HepG2 (cell line): ENCODE measurements around the gene TXNRD2. TPM values are rescaled to one million over a fixed set of nuclear protein-coding genes. Genes with fewer than 3 reads are reported as not detected.

ENCODE experiments used
- ATAC-seq: fragments of 200-7000 bp; cut with Tn5 transposase; 3 replicates; pipeline ENCODE4 v1.9.1; 2020; ENCODE audit warnings: mild to moderate bottlenecking, moderate library complexity
- BruUV-seq: library from RNA; stranded (reverse); fragments of 400-500 nt; replicated peaks from 2 replicates; lab custom pipeline; 2021; lab: Mats Ljungman, UMichigan
- CTCF ChIA-PET: fragments of 300-600 bp; formaldehyde crosslinking; extraction: SDS; loops from one replicate; lab custom pipeline; 2021; ENCODE audit warnings: low total read pairs, inconsistent platforms, low intra/inter-chr PET ratio; lab: Yijun Ruan, JAX
- POLR2A ChIA-PET: fragments of 350-600 bp; sonication (Branson Sonifier 250); formaldehyde crosslinking; loops from one replicate; lab custom pipeline; 2020; ENCODE audit warnings: antibody characterized with exemption, inconsistent platforms; lab: Yijun Ruan, JAX
- DNase-seq: peaks from one replicate; pipeline ENCODE4 v3.0.0-alpha.2; 2015; ENCODE audit warnings: low spot score
- FAIRE-seq: peaks from 3 replicates; lab custom pipeline; 2011; peaks lifted over from hg19 to GRCh38; lab: Jason Lieb, UNC
- H2AFZ ChIP-seq: one replicate; pipeline ENCODE4 v1.6.1; 2011; ENCODE audit warnings: low read length, inconsistent platforms
- H3K27ac ChIP-seq: fragments of 300-600 bp; 3 replicates; pipeline ENCODE4 v1.8.0; 2011; ENCODE audit warnings: mixed run types, mild to moderate bottlenecking, mixed read lengths, low read length, inconsistent platforms; ENCODE audit not compliant: insufficient read depth; ENCODE audit errors: extremely low read length
- H3K27me3 ChIP-seq, 2 experiments: fragments of 200-600 bp in 1 of 2; 2 replicates in 1 of 2; 3 replicates in 1 of 2; pipeline versions ENCODE4 v1.6.0 to v1.8.0; 2011; ENCODE audit warnings: low read length in 2 of 2, mild to moderate bottlenecking in 2 of 2, moderate library complexity in 2 of 2, inconsistent platforms in 1 of 2; ENCODE audit not compliant: insufficient read depth in 2 of 2, control insufficient read depth in 1 of 2
- H3K36me3 ChIP-seq, 2 experiments: fragments of 200-600 bp in 1 of 2; replicated peaks in 1 of 2; 2 replicates in 1 of 2; 3 replicates in 1 of 2; pipeline versions ENCODE4 v1.5.1 to v1.8.0; 2011; ENCODE audit warnings: low read length in 2 of 2, inconsistent platforms in 1 of 2; ENCODE audit not compliant: insufficient read depth in 2 of 2, control insufficient read depth in 1 of 2
- H3K4me1 ChIP-seq: 2 replicates; pipeline ENCODE4 v1.5.1; 2012; ENCODE audit warnings: low read length, inconsistent platforms; ENCODE audit not compliant: insufficient read depth
- H3K4me2 ChIP-seq: 2 replicates; pipeline ENCODE4 v1.6.0; 2011; ENCODE audit warnings: low read depth, low read length, inconsistent platforms
- H3K4me3 ChIP-seq, 3 experiments: fragments of 200-600 bp in 1 of 3; sonication (generic), shearing (Covaris generic) in 1 of 3; replicated peaks in 1 of 3; 2 replicates each; pipeline ENCODE4 v1.5.1; 2011 to 2016; ENCODE audit warnings: low read length in 3 of 3, inconsistent platforms in 2 of 3, low read depth in 2 of 3, mild to moderate bottlenecking in 2 of 3, control low read depth in 1 of 3, mixed read lengths in 1 of 3; ENCODE audit not compliant: insufficient read depth in 1 of 3
- H3K79me2 ChIP-seq: one replicate; pipeline ENCODE4 v1.6.1; 2011; ENCODE audit warnings: low read length, inconsistent platforms; ENCODE audit not compliant: insufficient read depth
- H3K9ac ChIP-seq: 2 replicates; pipeline ENCODE4 v1.6.0; 2011; ENCODE audit warnings: mild to moderate bottlenecking, low read depth, low read length, inconsistent platforms; ENCODE audit not compliant: insufficient read depth
- H3K9me3 ChIP-seq: 2 replicates; pipeline ENCODE4 v1.5.1; 2012; ENCODE audit warnings: mild to moderate bottlenecking, low read length
- H4K20me1 ChIP-seq: 2 replicates; pipeline ENCODE4 v1.6.0; 2011; ENCODE audit warnings: inconsistent platforms, mild to moderate bottlenecking, low read length, moderate library complexity; ENCODE audit not compliant: insufficient read depth
- ATF7-NPFF ChIP-seq: sonication (generic); formaldehyde crosslinking; IDR thresholded peaks from 2 replicates; pipeline ENCODE4 v1.8.1; 2023; ENCODE audit warnings: mild to moderate bottlenecking, low read depth, missing genetic modification reagents, moderate library complexity
- DMAP1 ChIP-seq: IDR thresholded peaks from 2 replicates; pipeline ENCODE4 v1.6.1; 2016
- GPN1 ChIP-seq: sonication (generic); formaldehyde crosslinking; IDR thresholded peaks from 2 replicates; pipeline ENCODE4 v1.5.1; 2020; ENCODE audit warnings: missing genetic modification reagents, borderline replicate concordance
- KDM3A ChIP-seq: IDR thresholded peaks from 2 replicates; pipeline ENCODE4 v1.6.1; 2018; ENCODE audit warnings: low read depth, missing compliant biosample characterization
- PBX3 ChIP-seq: sonication (generic); formaldehyde crosslinking; IDR thresholded peaks from 2 replicates; pipeline ENCODE4 v1.8.1; 2023; ENCODE audit warnings: missing genetic modification reagents, inconsistent platforms, borderline replicate concordance
- PITX1 ChIP-seq: sonication (generic); formaldehyde crosslinking; IDR thresholded peaks from 2 replicates; pipeline ENCODE4 v1.5.1; 2020; ENCODE audit warnings: mild to moderate bottlenecking, missing genetic modification reagents
- RFX3 ChIP-seq: IDR thresholded peaks from 2 replicates; pipeline ENCODE4 v1.6.1; 2016; ENCODE audit warnings: missing biosample characterization, missing genetic modification reagents
- ZGPAT ChIP-seq: IDR thresholded peaks from 2 replicates; pipeline ENCODE4 v1.6.1; 2016; ENCODE audit warnings: mild to moderate bottlenecking
- ZMAT3 ChIP-seq: sonication (generic); formaldehyde crosslinking; conservative IDR thresholded peaks from 2 replicates; pipeline ENCODE4 v1.7.0; 2021; ENCODE audit warnings: missing genetic modification reagents
- ZNF512 ChIP-seq: sonication (generic); formaldehyde crosslinking; IDR thresholded peaks from 2 replicates; pipeline ENCODE4 v1.4.0; 2020; ENCODE audit warnings: mild to moderate bottlenecking, missing genetic modification reagents
- WGBS: methylation state at CpG from one replicate; pipeline ENCODE4 v1.1.6; 2017; ENCODE audit warnings: low lambda C conversion rate; 5-methylcytosine and 5-hydroxymethylcytosine counted together
- in situ Hi-C: cut with HindIII; loops from 2 replicates; pipeline ENCODE4 v1.10.0; 2017; ENCODE audit warnings: low pct_unique_long_range_greater_than_20kb; ENCODE audit not compliant: extremely low pct_ligation_motif_present
- intact Hi-C: fragments of 100-400 bp; cut with micrococcal nuclease; formaldehyde crosslinking; loops from one replicate; pipeline ENCODE4 v1.10.0; 2022; ENCODE audit not compliant: unreplicated experiment
- polyA plus RNA-seq, 8 experiments: library from polyadenylated mRNA; depleted of rRNA in 3 of 8; stranded (reverse) in 7 of 8; unstranded in 1 of 8; fragments of >200 nt; fragmentation: Illumina TruSeq in 4 of 8; extraction: Trizol in 4 of 8; gene quantifications; 2 replicates each; pipeline versions ENCODE4 v1.2.1 to v1.2.3, GENCODE V29; 2011 to 2016; ENCODE audit warnings: low read depth in 4 of 8, missing spikeins in 1 of 8, mixed read lengths in 1 of 8; ENCODE audit not compliant: insufficient read depth in 1 of 8
- total RNA-seq, 5 experiments: library from RNA; depleted of rRNA; stranded (reverse); fragments of >200 nt; fragmentation: Illumina TruSeq; extraction: Trizol; gene quantifications; 2 replicates each; pipeline ENCODE4 v1.2.3, GENCODE V29; 2016; ENCODE audit warnings: low read depth in 1 of 5

Gene TXNRD2
- total and polyA plus RNA-seq, 2 of the 13 experiments (the other 11 are each of a cell fraction or from before 2014, with no cell fraction given): 17.5 to 18.6 TPM

GRCh38 chr22:19898145-19898544, 43.5 kb downstream of the TXNRD2 start:
- Histone ChIP-seq H3K36me3 (peaks cover 5 to 15% of the 10 kb centered on the region in 2 experiments; a peak in 4 of 5 replicates), H3K4me1 (peaks cover 64% of the 10 kb centered on the region), H3K79me2 (no peaks in the 10 kb centered on the region), H2AFZ (no peak overlapping the region), H3K9ac (0 out of 2 replicates have a peak overlapping the region, but pooled peaks have one; percentile 59), H3K27me3 (no peaks in the 10 kb centered on the region), H3K27ac (peak overlapping the region; percentile 91), H3K4me2 (no peak overlapping the region), H4K20me1 (no peaks in the 10 kb centered on the region), H3K4me3 (no peak overlapping the region), H3K9me3 (no peaks in the 10 kb centered on the region)
- ChIA-PET CTCF (no interaction called here), POLR2A (interaction anchor here (1.1 to 1.5 kb wide), 4 partner anchors 17 to 44 kb away, joined by 4 to 6 read pairs (median 5); partner anchors contain the start of genes COMT, GNB1L, RTL10 and TXNRD2)
- WGBS: 81% methylated on average over 7 of the region's 7 CpGs
- FAIRE-seq (no peak), DNase-seq (no peak), ATAC-seq (no peak)
- BruUV-seq: no TSS peak
- in situ Hi-C loops: no loop called here
- TF ChIP-seq DMAP1 (CRISPR knock-in tag) (no peak), GPN1 (CRISPR knock-in tag) (no peak), ZMAT3 (CRISPR knock-in tag) (0 out of 2 replicates have a peak, but pooled peaks have one; percentile 3)
- intact Hi-C loops: no loop called here

GRCh38 chr22:19897726-19898125, 43.9 kb downstream of the TXNRD2 start:
- POLR2A ChIA-PET: interaction anchor here (1.2 kb wide), 1 partner anchor 43 kb away, joined by 6 read pairs; the partner anchor contains the start of genes GNB1L and RTL10
- no peak for FAIRE-seq
- WGBS: 95% methylated on average over 6 of the region's 16 CpGs

More at GRCh38 chr22:19897726-19898125, 43.9 kb downstream of the TXNRD2 start:
- CTCF ChIA-PET: no interaction called here
- no peak for TF ChIP-seq RFX3
- TF ChIP-seq PBX3 (CRISPR knock-in tag): no peak
- TF ChIP-seq KDM3A (CRISPR knock-in tag): no peak
- no peak for TF ChIP-seq PITX1 (CRISPR knock-in tag)
- TF ChIP-seq ZGPAT: no peak
- no peak for TF ChIP-seq ZNF512 (CRISPR knock-in tag)
- TF ChIP-seq ATF7-NPFF: no peak
- Histone ChIP-seq H3K9ac (no peak overlapping the region), H3K4me2 (no peak overlapping the region), H2AFZ (no peak overlapping the region), H3K36me3 (peaks cover 5 to 15% of the 10 kb centered on the region in 2 experiments; a peak in 4 of 5 replicates), H3K27me3 (no peaks in the 10 kb centered on the region), H3K4me1 (peaks cover 64% of the 10 kb centered on the region), H3K4me3 (no peak overlapping the region), H3K9me3 (no peaks in the 10 kb centered on the region), H4K20me1 (no peaks in the 10 kb centered on the region), H3K27ac (no peak overlapping the region), H3K79me2 (no peaks in the 10 kb centered on the region)
- no peak for ATAC-seq
- no TSS peak for BruUV-seq
- no peak for DNase-seq
- intact Hi-C loops (no loop called here), in situ Hi-C loops (no loop called here)
